ENCODE data around the gene CD7.

The CD7 gene

DNA sequence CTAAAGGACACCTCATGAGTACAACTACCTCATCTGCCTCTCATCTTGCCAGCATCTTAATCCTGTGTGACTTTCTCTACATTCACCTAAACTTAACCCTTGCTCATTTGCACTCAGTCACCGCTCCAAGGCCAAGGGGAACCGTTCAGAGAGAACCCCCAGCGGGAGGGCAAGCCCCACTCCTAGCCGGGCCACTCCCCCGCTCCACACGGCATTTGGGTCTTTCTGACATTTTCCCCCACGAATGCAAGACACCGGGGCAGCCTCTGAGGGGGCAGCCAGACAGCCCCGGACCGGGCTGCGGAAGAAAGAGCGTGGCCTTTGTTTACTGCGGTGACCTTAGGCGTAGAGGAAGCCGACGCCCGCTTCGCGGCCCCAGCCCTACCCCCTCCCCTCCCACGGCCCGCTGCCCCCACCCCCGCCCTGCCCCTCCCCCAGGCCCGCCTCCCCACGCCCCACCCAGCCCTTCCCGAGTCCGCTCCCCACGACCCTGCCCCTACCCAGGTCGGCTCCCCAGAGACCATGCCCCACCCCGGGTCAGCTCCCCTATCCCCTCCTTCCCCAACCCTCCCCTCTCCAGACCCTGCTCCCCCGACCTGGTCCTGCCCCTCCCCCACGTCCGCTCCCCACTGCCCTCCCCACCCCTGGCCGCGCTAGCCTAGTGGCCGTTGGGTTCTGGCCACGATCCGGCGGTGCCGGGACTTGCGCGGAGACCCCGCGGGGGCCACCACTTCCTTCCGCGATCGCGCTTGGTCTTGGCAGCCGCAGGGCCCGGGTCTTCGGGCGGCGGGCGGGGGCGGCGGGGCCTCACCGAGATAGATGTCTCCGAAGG, 44.7 kb downstream of the CD7 start:
- in situ Hi-C loops (cut with HindIII; ENCODE audit: low pct_ligation_motif_present, low pct_unique_long_range_greater_than_20kb, low sequenced_read_pairs) = no loop called here
- no peak for DNase-seq

DNA sequence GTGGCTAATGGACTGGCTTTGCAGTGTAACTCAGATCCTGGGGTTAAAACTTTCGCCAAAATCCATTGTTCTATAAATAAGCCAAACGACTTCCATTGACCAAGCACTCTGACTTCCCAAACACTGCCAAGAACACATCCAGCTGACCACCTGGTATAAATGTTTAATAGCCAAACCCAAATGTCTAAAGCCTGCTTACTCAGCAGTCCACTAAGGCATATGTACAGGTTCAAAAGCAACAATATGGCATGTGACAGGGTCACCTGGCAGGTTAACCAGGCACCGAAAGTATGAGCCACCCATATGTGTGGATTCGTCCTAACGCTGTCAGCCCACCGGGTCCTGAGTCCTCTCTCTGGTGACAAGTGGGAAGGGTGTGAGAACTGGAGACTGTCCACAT, 46.0 kb downstream of the CD7 start:
- in situ Hi-C loops (cut with HindIII; ENCODE audit: low pct_ligation_motif_present, low pct_unique_long_range_greater_than_20kb, low sequenced_read_pairs) = no loop called here
- DNase-seq = no peak

DNA sequence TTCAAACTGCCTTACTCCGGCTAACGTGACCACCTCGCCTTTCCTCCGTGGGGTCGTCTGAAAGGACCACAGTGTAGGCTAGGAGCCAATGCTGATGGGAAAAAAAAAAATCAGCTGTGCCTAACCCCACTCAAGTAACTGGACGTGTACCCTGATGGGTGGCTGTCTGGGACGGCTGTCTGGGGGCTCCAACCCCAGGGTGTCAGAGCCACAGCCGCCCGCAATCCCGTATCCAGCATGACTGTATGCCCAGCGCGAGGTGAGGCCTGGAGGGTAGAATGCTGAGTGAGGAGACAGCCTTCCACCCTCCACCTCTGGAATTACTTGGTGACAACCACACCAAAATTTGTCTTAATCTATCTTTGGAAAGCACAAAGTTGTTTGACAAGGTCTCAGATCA, 46.8 kb downstream of the CD7 start:
- DNase-seq = no peak
- in situ Hi-C loops (cut with HindIII; ENCODE audit: low pct_ligation_motif_present, low pct_unique_long_range_greater_than_20kb, low sequenced_read_pairs) = no loop called here

DNA sequence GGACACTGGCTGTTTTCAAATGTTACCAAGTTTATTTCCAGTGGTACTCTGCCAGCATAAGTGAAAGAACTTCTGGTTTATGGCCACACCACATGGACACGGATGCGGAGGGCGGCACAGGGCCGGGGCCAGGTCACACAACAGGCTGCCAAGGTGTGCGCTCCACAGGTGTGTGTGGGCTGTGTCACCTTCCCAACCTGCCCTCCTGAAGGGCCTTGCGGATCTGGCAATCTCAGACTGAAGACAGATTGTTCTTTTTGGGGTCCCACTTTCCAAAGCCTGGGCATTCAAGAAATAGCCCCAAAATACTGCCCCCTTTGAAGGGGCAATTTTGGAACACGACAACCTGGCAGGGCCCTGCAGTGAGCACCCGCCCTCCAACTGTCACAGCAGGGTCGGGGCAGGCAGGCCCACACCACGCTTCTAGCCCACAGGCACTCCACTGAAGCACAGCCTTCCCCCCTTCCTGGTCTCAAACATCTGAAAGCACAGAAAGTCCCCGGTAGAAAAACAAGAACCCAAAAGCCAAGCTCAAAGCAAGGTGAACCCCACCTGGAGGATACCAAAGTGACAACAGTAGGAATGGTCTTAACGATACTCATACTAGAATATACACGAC, 47.4 kb downstream of the CD7 start:
- in situ Hi-C loops (cut with HindIII; ENCODE audit: low pct_ligation_motif_present, low pct_unique_long_range_greater_than_20kb, low sequenced_read_pairs) = no loop called here
- DNase-seq = no peak

DNA sequence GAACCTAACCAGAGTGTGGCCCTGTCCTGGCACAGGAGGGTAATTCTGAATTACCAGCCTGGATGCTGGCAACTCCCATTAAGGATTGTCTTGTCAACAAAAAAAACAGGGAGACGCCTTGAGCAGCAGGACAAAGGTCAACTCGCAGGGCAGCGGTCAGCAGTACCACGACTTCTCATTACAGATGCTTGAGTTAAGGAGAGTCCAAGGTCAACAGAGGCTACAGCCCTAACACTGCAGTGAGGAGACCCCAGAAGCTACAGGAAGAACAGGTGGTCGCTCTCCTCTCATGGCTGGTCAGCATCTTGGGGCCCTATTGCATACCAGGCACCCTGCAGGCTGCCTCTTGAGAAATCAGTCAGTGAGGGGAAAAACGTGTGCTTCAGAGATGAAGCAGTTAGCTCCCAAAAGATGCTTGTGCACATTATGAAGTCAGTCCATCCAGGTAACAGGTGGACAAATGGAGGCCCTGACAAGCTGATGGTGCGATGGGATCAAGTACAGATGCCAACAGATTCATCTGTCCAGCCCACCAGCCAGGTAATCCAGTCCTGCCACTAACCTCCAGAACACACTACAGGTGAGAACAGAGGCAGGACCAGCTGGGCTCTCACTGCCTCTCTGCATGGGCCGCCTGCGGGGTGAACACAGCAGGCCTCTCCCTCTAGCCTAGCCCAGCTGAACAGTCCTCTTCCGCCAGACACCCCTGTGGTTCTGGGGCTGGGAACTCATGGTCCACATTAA, 48.1 kb downstream of the CD7 start:
- in situ Hi-C loops (cut with HindIII; ENCODE audit: low pct_ligation_motif_present, low pct_unique_long_range_greater_than_20kb, low sequenced_read_pairs) = no loop called here
- DNase-seq = no peak

DNA sequence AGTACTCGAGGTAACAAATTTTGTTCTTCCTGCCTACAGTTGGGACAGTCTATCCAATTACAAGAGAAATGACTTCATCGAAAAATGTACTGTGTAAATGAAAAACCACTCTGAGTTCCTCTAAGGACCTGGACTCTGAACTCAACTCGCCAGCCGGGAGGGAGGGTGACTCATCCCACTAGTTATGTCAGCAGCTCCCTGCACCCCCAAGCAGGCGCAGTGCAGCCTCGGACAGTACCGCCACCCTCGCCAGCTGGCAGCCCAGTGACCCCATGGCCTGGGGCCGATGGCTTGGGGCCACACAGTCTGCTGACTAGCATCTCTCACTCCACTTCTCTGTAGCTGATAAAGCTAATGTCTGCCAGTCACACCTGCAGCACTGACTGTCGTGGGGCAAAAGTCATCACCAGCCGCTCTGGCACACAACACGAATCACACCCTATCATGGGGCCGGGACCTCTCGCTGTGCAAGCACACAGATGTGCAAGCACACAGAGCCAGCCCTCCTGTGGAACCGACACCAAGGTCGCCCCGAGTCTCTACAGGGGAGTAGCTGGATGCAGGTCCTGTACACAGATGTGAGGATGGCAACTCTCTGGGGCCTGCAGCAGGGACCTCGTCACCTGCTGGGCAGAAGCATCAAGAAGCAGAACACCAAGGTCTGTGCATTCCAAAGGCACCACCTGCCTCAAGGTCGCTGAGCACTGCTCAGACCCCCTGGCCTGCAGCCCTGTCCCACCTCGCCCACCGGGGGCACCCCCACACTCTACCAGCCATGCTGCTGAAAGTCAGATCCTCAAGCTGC, 49.6 kb downstream of the CD7 start:
- peak; percentile 98 for DNase-seq
- in situ Hi-C loops (cut with HindIII; ENCODE audit: low pct_ligation_motif_present, low pct_unique_long_range_greater_than_20kb, low sequenced_read_pairs) = no loop called here

DNA sequence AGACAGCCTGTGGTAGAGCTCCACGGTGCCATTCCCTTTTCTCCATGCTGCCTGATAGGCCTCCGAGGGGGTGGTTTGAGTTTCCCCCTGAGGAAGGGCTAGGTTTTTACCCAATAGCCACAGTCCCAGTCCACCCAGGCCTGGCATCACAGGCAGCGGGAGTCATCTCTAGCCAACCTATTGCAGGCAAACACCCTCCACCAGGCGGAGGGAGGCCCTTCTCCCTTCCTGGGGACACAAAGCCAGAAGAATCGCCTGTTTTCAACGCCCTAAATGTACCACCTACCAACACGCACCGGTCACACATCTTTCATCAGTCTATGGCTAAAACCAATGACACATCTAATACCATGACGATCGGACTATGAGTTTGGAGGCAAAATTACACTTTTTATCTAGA, 51.3 kb downstream of the CD7 start:
- in situ Hi-C loops (cut with HindIII; ENCODE audit: low pct_ligation_motif_present, low pct_unique_long_range_greater_than_20kb, low sequenced_read_pairs) = no loop called here
- no peak for DNase-seq

Data from ACHN (cell line).